HG02840 (cell line): ENCODE measurements around the gene GRPEL2.
"Not testable (repeated sequence)": the region's sequence is repeated elsewhere in the genome, so short reads cannot be mapped to it uniquely, and the experiment has no call there.

Source experiments
- ATAC-seq: cut with Tn5 transposase; IDR thresholded peaks from one replicate; pipeline ENCODE4 v1.9.1; 2021; ENCODE audit warnings: mild to moderate bottlenecking, moderate library complexity, moderate number of reproducible peaks; ENCODE audit not compliant: unreplicated experiment, low FRiP score

Gene GRPEL2

DNA sequence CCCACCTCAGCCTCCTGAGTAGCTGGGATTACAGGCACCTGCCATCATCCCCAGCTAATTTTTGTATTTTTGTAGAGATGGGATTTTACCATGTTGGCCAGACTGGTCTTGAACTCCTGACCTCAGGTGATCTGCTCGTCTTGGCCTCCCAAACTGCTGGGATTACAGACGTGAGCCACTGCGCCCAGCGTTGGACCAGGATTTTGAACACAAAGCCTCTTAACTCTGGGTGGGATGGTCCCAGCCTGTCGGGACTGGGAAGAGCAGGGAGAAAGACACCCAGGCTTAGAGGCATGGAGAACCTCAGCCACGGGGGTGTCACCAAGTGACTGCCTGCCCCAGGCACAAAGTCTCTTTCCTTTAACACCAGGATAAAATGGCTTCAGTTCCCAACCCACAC, 45.8 kb downstream of the GRPEL2 start:
- ATAC-seq: not testable (repeated sequence)

DNA sequence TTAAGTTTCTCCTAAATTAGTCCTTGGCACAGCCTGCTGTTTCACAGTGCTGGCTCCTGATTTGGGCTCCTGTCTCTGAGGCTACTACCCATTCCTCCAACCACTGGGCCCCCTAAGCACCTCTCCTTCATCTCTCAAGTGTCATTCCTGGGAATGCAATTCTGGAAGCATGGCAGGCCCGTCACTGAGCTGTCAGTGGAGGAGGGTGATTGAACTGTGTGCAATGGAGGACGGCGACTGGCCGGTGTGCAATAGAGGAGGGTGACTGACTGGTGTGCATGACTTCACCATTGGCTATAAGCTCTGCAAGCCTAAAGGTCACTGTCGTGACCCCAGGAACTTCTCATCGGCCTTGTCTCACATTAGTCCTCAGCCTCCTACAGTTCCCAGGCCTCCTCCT, 46.2 kb downstream of the GRPEL2 start:
- ATAC-seq: no peak

GRCh38 chr5:149392718-149393117, 47.4 kb downstream of the GRPEL2 start:
- no peak for ATAC-seq

DNA sequence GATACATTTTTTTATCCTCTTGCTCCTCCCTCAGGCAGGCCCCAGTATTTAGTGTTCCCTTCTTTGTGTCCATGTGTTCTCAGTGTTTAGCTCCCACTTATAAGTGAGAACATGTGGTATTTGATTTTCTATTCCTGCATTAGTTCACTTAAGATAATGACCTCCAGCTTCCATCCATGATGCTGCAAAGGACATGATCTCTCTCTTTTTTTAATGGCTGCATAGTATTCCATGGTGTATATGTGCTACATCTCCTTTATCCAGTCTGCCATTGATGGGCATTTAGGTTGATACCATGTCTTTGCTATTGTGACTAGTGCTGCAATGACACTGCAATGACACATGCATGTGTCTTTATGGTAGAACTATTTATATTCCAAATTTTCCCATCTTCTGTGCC, 49.7 kb downstream of the GRPEL2 start:
- ATAC-seq: not testable (repeated sequence)

DNA sequence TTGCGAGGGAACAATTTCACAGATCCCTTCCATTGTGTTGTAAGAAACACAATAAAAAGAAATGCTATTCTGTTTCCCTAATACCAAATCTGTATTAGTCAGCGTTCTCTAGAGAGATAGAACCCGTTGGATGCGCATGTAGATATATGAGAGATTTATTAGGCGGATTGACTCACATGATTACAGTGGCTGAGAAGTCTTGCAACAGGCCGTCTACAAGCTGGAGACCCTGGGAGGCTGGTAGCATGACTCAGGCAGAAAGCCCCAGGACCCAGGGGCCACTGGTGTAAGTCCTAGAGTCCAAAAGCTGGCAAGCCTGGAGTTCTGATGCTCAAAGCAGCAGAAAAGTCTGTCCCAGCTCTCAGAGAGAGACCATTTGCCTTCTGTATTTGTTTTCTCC, 52.2 kb downstream of the GRPEL2 start:
- no peak for ATAC-seq

DNA sequence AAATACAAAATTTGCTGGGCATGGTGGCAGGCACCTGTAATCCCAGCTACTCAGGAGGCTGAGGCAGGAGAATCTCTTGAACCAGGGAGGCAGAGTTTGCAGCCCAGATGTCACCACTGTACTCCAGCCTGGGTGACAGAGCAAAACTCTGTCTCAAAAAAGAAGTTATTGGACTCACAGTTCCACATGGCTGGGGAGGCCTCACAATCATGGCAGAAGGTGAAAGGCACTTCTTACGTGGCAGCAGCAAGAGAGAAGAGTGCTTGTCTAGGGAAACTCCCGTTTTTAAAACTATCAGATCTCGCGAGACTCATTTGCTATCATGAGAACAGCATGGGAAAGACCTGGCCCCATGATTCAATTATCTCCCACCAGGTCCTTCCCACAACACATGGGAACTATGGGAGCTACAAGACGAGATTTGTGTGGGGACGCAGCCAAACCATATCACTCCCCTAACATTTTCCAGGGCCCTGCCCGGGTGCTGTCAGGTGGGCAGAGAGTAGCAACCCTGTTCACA, 53.5 kb downstream of the GRPEL2 start:
- ATAC-seq: not testable (repeated sequence)

GRCh38 chr5:149399775-149400174, 54.5 kb downstream of the GRPEL2 start:
- ATAC-seq: no peak

DNA sequence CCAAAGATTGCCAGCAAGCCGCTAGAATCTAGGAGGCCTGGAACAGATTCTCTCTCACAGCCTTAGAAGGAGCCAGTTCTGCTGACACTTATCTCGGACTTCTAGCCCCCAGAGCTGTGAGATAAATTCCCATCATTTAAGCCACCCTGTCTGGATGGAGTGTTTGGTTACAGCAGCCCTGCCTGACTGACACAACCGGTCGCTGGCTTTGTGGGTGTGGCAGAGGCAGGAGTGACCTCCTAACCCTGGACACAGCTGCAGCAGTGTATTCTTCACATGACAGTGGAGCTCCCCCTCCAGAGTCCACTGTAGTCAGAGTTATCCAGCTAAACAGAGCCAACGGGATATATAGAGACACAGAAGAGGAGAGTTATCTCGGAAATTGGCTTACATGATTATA, 55.0 kb downstream of the GRPEL2 start:
- ATAC-seq: no peak

DNA sequence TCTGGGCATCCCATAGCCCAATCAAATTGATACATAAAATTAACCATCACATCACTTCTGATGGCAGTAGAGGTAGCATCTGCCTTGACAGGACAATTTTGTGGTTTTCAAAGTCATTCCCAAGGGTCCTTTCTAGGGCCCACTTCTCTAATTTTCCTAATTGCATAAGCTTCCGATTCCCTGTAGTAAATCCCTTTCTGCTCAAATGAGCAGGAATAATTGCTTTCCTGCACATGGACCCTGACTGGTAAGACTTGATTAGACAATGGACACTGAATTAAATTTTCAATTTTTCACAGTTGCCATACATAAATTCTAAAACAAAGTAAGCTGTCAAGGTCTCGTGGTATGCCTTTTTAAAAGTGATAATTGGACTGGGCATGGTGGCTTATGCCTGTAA, 55.8 kb downstream of the GRPEL2 start:
- ATAC-seq: no peak

DNA sequence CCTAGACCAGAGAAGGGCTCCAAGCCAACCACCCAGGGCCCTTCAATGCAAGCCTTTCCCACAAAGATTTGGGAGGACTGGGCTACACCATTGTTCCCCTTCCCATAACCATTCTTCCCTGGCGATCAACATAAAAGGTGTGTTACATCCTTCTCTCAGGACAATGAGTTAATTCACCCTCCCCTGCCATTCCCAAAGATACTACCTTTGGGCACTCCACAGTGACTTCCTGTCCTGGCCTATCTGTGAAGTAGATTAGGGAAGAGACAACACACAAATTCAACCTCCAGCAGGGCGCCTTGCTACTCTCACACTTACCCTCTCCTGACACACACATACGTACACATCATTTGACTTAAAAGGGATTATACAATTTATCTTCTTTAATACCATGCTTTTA, 57.0 kb downstream of the GRPEL2 start:
- no peak for ATAC-seq
